ENCODE results near the gene RAB11FIP5.

The RAB11FIP5 gene

DNA sequence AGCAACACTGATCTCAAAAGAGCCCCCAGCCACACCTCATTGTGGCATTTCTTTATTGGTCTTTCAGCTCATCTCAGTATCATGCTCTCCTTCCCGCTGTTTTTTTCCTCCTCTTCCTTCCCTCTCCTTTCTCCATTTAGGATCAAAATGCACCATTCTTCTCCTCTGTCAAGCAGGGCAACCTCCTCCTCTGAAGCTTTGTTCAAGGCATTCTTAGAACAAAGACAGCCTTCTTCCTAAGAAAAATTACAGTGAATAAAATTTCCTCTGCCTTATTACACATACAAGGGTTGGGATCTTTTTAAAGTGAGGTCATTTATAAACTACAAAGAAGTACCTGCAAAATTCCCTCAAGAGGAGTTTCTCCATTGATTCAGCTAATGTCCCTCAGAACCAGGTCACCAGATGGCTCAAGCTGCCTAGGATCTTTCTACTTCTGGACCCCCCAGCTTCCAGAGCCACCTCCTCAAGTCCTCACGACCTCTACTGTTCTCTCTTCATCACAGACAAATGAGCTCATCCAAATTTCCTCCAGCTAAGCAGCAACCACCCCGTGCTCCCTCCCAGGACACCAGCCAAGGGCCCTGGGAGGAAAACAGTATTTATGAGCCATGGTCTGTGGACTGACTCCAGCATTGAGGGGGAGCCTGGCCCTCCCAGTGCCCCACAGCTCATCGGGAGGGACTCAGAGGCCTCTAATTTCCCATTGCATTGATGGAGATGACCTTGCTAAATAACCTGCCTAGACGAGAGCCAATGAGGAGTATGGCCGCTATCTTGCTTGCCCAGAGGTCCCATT, 59.2 kb downstream of the RAB11FIP5 start:
- H3K4me3 ChIP-seq (replicated peaks; ENCODE audit: low read depth, low read length) = no peak overlapping the region
- TF ChIP-seq, protein P1, sequence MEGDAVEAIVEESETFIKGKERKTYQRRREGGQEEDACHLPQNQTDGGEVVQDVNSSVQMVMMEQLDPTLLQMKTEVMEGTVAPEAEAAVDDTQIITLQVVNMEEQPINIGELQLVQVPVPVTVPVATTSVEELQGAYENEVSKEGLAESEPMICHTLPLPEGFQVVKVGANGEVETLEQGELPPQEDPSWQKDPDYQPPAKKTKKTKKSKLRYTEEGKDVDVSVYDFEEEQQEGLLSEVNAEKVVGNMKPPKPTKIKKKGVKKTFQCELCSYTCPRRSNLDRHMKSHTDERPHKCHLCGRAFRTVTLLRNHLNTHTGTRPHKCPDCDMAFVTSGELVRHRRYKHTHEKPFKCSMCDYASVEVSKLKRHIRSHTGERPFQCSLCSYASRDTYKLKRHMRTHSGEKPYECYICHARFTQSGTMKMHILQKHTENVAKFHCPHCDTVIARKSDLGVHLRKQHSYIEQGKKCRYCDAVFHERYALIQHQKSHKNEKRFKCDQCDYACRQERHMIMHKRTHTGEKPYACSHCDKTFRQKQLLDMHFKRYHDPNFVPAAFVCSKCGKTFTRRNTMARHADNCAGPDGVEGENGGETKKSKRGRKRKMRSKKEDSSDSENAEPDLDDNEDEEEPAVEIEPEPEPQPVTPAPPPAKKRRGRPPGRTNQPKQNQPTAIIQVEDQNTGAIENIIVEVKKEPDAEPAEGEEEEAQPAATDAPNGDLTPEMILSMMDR (IDR thresholded peaks at IDR 0.05; ENCODE audit: low read length, missing control alignments) = no peak
- no peak for DNase-seq (ENCODE audit: low read depth)

DNA sequence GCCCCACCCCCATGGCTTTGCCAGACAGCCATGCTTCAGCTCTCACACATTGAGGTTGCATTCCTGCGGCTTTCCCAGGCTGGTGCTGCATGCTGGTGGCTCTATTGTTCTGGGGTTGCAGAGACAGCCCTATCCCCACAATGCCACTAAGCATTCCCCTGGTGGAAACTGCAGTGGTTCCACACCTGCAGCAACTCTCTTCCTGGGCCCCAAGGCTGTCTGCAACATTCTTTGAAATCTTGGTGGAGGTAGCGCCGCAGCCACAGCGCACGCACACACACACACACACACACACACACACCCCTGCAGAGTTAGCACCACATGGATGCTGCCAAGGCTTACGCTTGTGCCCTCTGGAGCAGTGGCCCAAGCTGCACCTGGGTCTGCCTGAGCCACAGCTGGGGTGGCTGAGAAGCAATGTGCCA, 62.6 kb downstream of the RAB11FIP5 start:
- DNase-seq (ENCODE audit: low read depth) = no peak
- TF ChIP-seq, protein P1 (IDR thresholded peaks at IDR 0.05; ENCODE audit: low read length, missing control alignments) = no peak
- H3K4me3 ChIP-seq (replicated peaks; ENCODE audit: low read depth, low read length) = no peak overlapping the region

DNA sequence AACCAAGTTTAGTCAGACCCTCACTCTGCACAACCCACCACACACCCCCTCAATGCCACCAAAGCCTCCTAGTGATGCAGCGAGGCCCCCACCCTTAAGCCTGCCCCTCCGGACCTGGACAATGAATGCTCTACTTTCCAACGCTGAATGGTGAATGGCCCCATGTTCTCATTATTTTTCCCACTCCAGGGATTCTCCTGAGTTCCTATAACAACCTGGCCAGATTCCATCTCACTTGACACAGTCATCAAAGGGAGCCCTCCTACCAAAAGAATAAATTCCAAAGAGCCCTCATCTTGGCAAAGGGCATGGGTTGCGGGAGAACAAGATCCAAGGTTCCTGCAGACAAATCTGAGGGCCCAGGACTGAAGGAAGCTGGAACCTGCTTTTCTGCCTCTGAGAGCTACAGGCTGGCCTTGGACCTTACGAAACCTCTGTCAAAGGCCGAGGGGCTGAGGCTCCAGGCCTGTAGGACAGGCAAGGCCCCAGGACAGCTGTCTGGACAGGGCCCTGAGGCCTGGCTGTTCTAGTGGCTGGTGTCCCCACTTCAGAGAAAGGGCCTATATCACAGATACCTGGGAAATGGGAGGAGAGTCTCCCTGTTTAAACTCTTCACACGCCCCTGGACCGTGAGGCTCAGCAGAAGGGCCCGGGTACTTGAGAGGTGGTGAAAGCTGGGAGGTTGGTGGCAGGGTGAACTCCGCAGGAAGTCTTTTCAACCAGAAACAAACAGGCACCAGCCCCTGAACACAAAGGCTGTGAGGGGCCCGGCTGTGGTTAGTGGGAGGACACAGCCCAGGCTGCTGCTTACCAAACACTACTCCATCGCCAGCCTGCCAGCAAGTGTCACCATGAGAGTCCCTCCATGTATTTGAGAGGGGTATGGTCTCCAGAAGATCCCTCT, 68.6 kb downstream of the RAB11FIP5 start:
- no peak for DNase-seq (ENCODE audit: low read depth)
- H3K4me3 ChIP-seq (replicated peaks; ENCODE audit: low read depth, low read length) = no peak overlapping the region
- TF ChIP-seq, protein P1 (IDR thresholded peaks at IDR 0.05; ENCODE audit: low read length, missing control alignments) = no peak

DNA sequence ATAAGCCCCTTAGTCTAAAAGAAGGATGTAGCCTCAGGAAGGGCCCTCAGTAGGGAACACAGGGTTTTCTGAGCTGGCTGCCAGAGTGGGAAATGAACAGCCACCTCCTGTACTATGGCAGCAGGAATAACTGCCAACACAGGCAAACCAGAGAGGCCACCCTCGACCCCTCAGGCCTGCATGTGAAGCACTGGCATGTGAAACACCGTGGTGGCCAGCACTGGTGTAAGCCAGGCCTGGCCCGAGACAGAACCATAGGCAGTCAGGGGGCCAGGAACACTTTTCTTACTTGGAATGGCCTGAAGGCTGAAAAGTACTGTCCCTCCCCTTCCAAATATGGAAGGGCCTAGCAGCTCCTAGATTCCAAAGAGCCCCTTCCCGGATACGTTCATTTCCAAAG, 69.5 kb downstream of the RAB11FIP5 start:
- DNase-seq (ENCODE audit: low read depth) = no peak
- TF ChIP-seq, protein P1 (IDR thresholded peaks at IDR 0.05; ENCODE audit: low read length, missing control alignments) = no peak
- no peak overlapping the region for H3K4me3 ChIP-seq (replicated peaks; ENCODE audit: low read depth, low read length)

DNA sequence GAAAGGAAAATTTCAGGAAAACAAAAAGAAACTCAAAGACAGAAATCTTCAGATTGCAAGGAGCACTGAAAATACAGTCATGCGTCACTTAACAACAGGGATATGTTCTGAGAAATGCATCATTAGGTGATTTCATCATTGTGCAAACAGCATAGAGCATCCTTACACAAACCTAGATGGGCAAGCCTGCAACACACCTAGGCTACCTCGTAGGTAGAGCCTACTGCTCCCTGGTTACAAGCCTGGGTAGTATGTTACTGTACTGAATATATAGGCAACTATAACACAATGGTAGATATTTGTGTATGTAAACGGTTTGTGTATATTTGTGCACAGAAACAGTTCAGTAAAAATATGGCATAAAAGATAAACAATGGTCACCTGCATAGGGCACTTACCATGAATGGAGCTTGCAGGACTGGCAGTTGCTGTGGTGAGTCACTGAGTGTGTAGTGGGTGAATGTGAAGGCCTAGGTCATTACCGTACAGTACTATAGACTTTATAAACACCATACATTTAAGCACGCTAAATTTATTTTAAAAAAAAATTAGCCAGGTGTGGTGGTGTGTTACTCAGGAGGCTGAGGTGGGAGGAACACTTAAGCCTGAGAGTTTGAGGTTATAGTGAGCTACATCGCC, 74.7 kb downstream of the RAB11FIP5 start:
- no peak for DNase-seq (ENCODE audit: low read depth)
- TF ChIP-seq, protein P1 (IDR thresholded peaks at IDR 0.05; ENCODE audit: low read length, missing control alignments) = no peak
- no peak overlapping the region for H3K4me3 ChIP-seq (replicated peaks; ENCODE audit: low read depth, low read length)

DNA sequence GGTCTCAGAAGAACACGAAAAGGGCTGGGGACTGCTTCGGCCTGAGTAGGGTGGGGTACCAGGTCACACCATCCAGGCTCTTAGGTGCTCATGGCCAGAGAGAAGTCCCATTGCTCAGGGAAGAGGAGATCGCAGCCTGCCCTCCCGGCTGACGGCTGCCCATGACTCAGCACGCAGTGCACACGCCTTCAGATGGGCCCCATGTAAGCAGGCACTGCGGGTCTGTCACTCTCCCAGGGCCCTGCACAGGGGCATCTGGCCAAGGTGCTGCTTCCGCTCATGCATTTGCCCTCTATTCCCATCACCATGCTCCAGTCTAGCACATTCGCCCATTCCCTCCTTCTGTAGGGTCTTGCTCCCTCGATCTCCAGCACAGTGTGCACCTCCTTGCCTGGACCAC, 76.0 kb downstream of the RAB11FIP5 start:
- TF ChIP-seq, protein P1 (IDR thresholded peaks at IDR 0.05; ENCODE audit: low read length, missing control alignments) = no peak
- H3K4me3 ChIP-seq (replicated peaks; ENCODE audit: low read depth, low read length) = no peak overlapping the region
- no peak for DNase-seq (ENCODE audit: low read depth)
